Spleen (tissue), 3 donors: ENCODE measurements around the gene ABHD2.

Experiments used
- POLR2A ChIP-seq, 3 donors: fragments of 450-650 bp; IDR thresholded peaks; one replicate each; pipeline ENCODE4 v1.5.1; 2017; ENCODE audit warnings: antibody characterized with exemption in 3 of 3, mild to moderate bottlenecking in 1 of 3
- POLR2AphosphoS5 ChIP-seq, 3 donors: sonication (generic); formaldehyde crosslinking; IDR thresholded peaks; one replicate each; pipeline ENCODE4 v1.5.1; 2017; ENCODE audit warnings: antibody characterized with exemption in 3 of 3

GRCh38 chr15:89142423-89142822, 54.2 kb downstream of the ABHD2 start:
- TF ChIP-seq POLR2A (IDR thresholded peaks at IDR 0.05) (no peak), POLR2AphosphoS5 (IDR thresholded peaks at IDR 0.05) (no peak)
